Measurements from ENCODE around the gene RAB33B.

- no peak for TF ChIP-seq POLR2A (IDR thresholded peaks at IDR 0.05)
- no peak for TF ChIP-seq CTCF (IDR thresholded peaks at IDR 0.05)
These were observed 15.9 kb downstream of the RAB33B start for GRCh38 chr4:139469869-139470268.

Data from right lobe of liver (tissue), 4 donors.